H1 (cell line): Measurements from ENCODE around the gene OSBPL3. TPM values are rescaled to one million over a fixed set of nuclear protein-coding genes. Genes with fewer than 3 reads are reported as not detected.

Experiments
- CTCF ChIA-PET: fragments of 300-600 bp; sonication (Branson Sonifier 250); formaldehyde crosslinking; loops from one replicate; lab custom pipeline; 2021; ENCODE audit not compliant: partially characterized antibody; lab: Charles Lee
- POLR2A ChIA-PET: fragments of 300-600 bp; sonication (Branson Sonifier 250); formaldehyde crosslinking; loops from one replicate; lab custom pipeline; 2021; ENCODE audit warnings: inconsistent platforms; ENCODE audit not compliant: partially characterized antibody; lab: Charles Lee
- DNase-seq, 2 experiments: peaks; one replicate each; pipeline versions ENCODE4 v3.0.0 to v3.0.0-alpha.2; 2010 to 2022; ENCODE audit warnings: low spot score in 2 of 2, low read depth in 1 of 2, mixed read lengths in 1 of 2
- FAIRE-seq: peaks from 2 replicates; lab custom pipeline; 2011; peaks lifted over from hg19 to GRCh38; lab: Jason Lieb, UNC
- H2AFZ ChIP-seq: 2 replicates; pipeline ENCODE4 v1.8.1; 2012; ENCODE audit warnings: low read length, inconsistent platforms
- H2AK5ac ChIP-seq: 2 replicates; pipeline ENCODE4 v1.6.1; 2013; ENCODE audit warnings: low read depth, low read length
- H2BK120ac ChIP-seq: replicated peaks from 2 replicates; pipeline ENCODE3; 2013; ENCODE audit warnings: low read depth, low read length, inconsistent platforms
- H2BK12ac ChIP-seq: 2 replicates; pipeline ENCODE4 v1.6.1; 2013; ENCODE audit warnings: low read depth, low read length
- H2BK15ac ChIP-seq: 2 replicates; pipeline ENCODE4 v1.6.1; 2013; ENCODE audit warnings: low read length
- H2BK20ac ChIP-seq: 2 replicates; pipeline ENCODE4 v1.6.1; 2013; ENCODE audit warnings: low read length
- H2BK5ac ChIP-seq: 2 replicates; pipeline ENCODE4 v1.6.1; 2013; ENCODE audit warnings: low read depth, low read length
- H3K14ac ChIP-seq: 2 replicates; pipeline ENCODE4 v1.6.1; 2013; ENCODE audit warnings: inconsistent platforms; ENCODE audit not compliant: insufficient read length
- H3K18ac ChIP-seq: 2 replicates; pipeline ENCODE4 v1.6.1; 2013; ENCODE audit warnings: low read length; ENCODE audit errors: extremely low read depth
- H3K23ac ChIP-seq: 2 replicates; pipeline ENCODE4 v1.6.1; 2013; ENCODE audit warnings: inconsistent platforms; ENCODE audit not compliant: insufficient read length
- H3K23me2 ChIP-seq: 2 replicates; pipeline ENCODE4 v1.6.1; 2013; ENCODE audit warnings: low read depth, low read length
- H3K27ac ChIP-seq: 2 replicates; pipeline ENCODE4 v1.6.1; 2011; ENCODE audit warnings: low read depth, low read length, inconsistent platforms
- H3K27me3 ChIP-seq, 4 experiments: replicated peaks in 1 of 4; 1 replicate in 1 of 4; 2 replicates in 3 of 4; pipeline versions ENCODE4 v1.6.1 to v1.8.1; 2011 to 2013; ENCODE audit warnings: low read length in 3 of 4, mild to moderate bottlenecking in 3 of 4, inconsistent platforms in 2 of 4, mixed read lengths in 2 of 4, moderate library complexity in 1 of 4; ENCODE audit not compliant: control insufficient read depth in 3 of 4, insufficient read depth in 3 of 4; ENCODE audit errors: extremely low read depth in 1 of 4
- H3K36me3 ChIP-seq, 4 experiments: 2 replicates each; pipeline versions ENCODE4 v1.6.1 to v1.8.1; 2011 to 2013; ENCODE audit warnings: mild to moderate bottlenecking in 4 of 4, low read length in 3 of 4, moderate library complexity in 2 of 4, control low read depth in 1 of 4, inconsistent platforms in 1 of 4; ENCODE audit not compliant: insufficient read depth in 4 of 4, control insufficient read depth in 2 of 4
- H3K4ac ChIP-seq: replicated peaks from 2 replicates; pipeline ENCODE3; 2013; ENCODE audit warnings: low read length, low read depth, mixed read lengths, inconsistent platforms; ENCODE audit not compliant: insufficient read length
- H3K4me1 ChIP-seq, 4 experiments: replicated peaks in 1 of 4; 1 replicate in 1 of 4; 2 replicates in 3 of 4; pipeline versions ENCODE4 v1.6.1 to v1.8.1; 2011 to 2013; ENCODE audit warnings: low read length in 3 of 4, inconsistent platforms in 2 of 4, mixed read lengths in 1 of 4; ENCODE audit not compliant: insufficient read depth in 4 of 4, control insufficient read depth in 3 of 4
- H3K4me2 ChIP-seq, 2 experiments: 2 replicates each; pipeline versions ENCODE4 v1.6.1 to v1.8.1; 2011 to 2013; ENCODE audit warnings: low read depth in 2 of 2, low read length in 2 of 2, control low read depth in 1 of 2, inconsistent platforms in 1 of 2, mild to moderate bottlenecking in 1 of 2; ENCODE audit not compliant: insufficient read depth in 1 of 2
- H3K4me3 ChIP-seq, 4 experiments: fragments of 200-600, 300-600 bp in 1 of 4; sonication (generic), shearing (Covaris generic), sonication (Bioruptor Twin) in 1 of 4; 2 replicates each; pipeline versions ENCODE4 v1.5.1 to v1.8.1; 2011 to 2016; ENCODE audit warnings: low read length in 4 of 4, low read depth in 3 of 4, control low read depth in 2 of 4, inconsistent platforms in 2 of 4, mild to moderate bottlenecking in 2 of 4, mixed read lengths in 1 of 4, moderate library complexity in 1 of 4; ENCODE audit not compliant: insufficient read depth in 2 of 4; ENCODE audit errors: extremely low read depth in 1 of 4
- H3K56ac ChIP-seq: replicated peaks from 2 replicates; pipeline ENCODE3; 2013; ENCODE audit warnings: low read depth, mild to moderate bottlenecking, mixed read lengths, low read length, inconsistent platforms; ENCODE audit not compliant: insufficient read length
- H3K79me1 ChIP-seq: 2 replicates; pipeline ENCODE4 v1.6.1; 2013; ENCODE audit warnings: low read depth, low read length, control low read depth
- H3K79me2 ChIP-seq, 2 experiments: 2 replicates each; pipeline versions ENCODE4 v1.6.1 to v1.8.1; 2012 to 2013; ENCODE audit warnings: low read length in 2 of 2, mild to moderate bottlenecking in 2 of 2, inconsistent platforms in 1 of 2; ENCODE audit not compliant: insufficient read depth in 2 of 2, control insufficient read depth in 1 of 2
- H3K9ac ChIP-seq, 4 experiments: replicated peaks in 1 of 4; 1 replicate in 1 of 4; 2 replicates in 3 of 4; pipeline versions ENCODE4 v1.6.1 to v1.8.1; 2011 to 2013; ENCODE audit warnings: low read depth in 3 of 4, low read length in 3 of 4, control low read depth in 2 of 4, mild to moderate bottlenecking in 2 of 4, moderate library complexity in 2 of 4, inconsistent platforms in 1 of 4; ENCODE audit errors: extremely low read depth in 1 of 4
- H3K9me3 ChIP-seq, 2 experiments: 2 replicates each; pipeline versions ENCODE4 v1.6.1 to v1.8.1; 2012 to 2013; ENCODE audit warnings: mild to moderate bottlenecking in 2 of 2, moderate library complexity in 2 of 2, control low read depth in 1 of 2, inconsistent platforms in 1 of 2, low read depth in 1 of 2, low read length in 1 of 2, mixed read lengths in 1 of 2; ENCODE audit not compliant: insufficient read depth in 2 of 2
- H4K20me1 ChIP-seq, 2 experiments: replicated peaks in 1 of 2; 2 replicates each; pipeline versions ENCODE3 to v1.8.1; 2011 to 2013; ENCODE audit warnings: inconsistent platforms in 2 of 2, low read length in 2 of 2, mild to moderate bottlenecking in 1 of 2; ENCODE audit not compliant: insufficient read depth in 2 of 2, control insufficient read depth in 1 of 2
- H4K5ac ChIP-seq: 2 replicates; pipeline ENCODE4 v1.6.1; 2013; ENCODE audit warnings: low read length, low read depth, mixed read lengths, inconsistent platforms; ENCODE audit not compliant: insufficient read length
- H4K8ac ChIP-seq: 2 replicates; pipeline ENCODE4 v1.8.0; 2013; ENCODE audit warnings: mild to moderate bottlenecking, moderate library complexity, low read length, inconsistent platforms; ENCODE audit not compliant: insufficient read depth; ENCODE audit errors: extremely low read depth
- H4K91ac ChIP-seq: replicated peaks from 2 replicates; pipeline ENCODE3; 2013; ENCODE audit warnings: low read length, mixed read lengths, inconsistent platforms; ENCODE audit not compliant: insufficient read length
- CEBPB ChIP-seq: IDR thresholded peaks from 2 replicates; pipeline ENCODE4 v1.6.1; 2012; ENCODE audit warnings: low read depth, low read length
- JUND ChIP-seq: IDR thresholded peaks from 2 replicates; pipeline ENCODE4 v1.6.1; 2011; ENCODE audit warnings: mild to moderate bottlenecking, improper control_type of control experiment, low read length
- SAP30 ChIP-seq: fragments of 300-600 bp; sonication (generic); IDR thresholded peaks from 2 replicates; pipeline ENCODE4 v1.7.1; 2012; ENCODE audit warnings: low read length, moderate library complexity, mild to moderate bottlenecking, inconsistent platforms; ENCODE audit not compliant: insufficient read depth, insufficient replicate concordance
- SIRT6 ChIP-seq: IDR thresholded peaks from one replicate; pipeline ENCODE4 v1.7.1; 2012; ENCODE audit warnings: low read length, inconsistent platforms
- USF2 ChIP-seq: IDR thresholded peaks from 2 replicates; pipeline ENCODE4 v1.6.1; 2011; ENCODE audit warnings: low read length, improper control_type of control experiment
- WGBS, 2 experiments: shearing (Covaris generic) in 1 of 2; methylation state at CpG; one replicate each; pipeline versions ENCODE4 v1.1.6 to v1.1.7; 2013 to 2015; ENCODE audit warnings: low lambda C conversion rate in 2 of 2, mixed read lengths in 2 of 2, inconsistent platforms in 1 of 2, low coverage in 1 of 2, missing lambda C conversion rate in 1 of 2; ENCODE audit not compliant: insufficient replicate concordance in 2 of 2, insufficient coverage in 1 of 2, insufficient read length in 1 of 2; ENCODE audit errors: extremely low coverage in 1 of 2, missing lambda C conversion rate in 1 of 2; 5-methylcytosine and 5-hydroxymethylcytosine counted together
- polyA plus RNA-seq, 7 experiments: library from polyadenylated mRNA; depleted of rRNA in 3 of 7; stranded (reverse) in 5 of 7; unstranded in 2 of 7; fragments of >200 nt in 5 of 7; fragments of 200-250 nt in 2 of 7; gene quantifications; 1 replicate in 5 of 7; 2 replicates in 1 of 7; 4 replicates in 1 of 7; pipeline versions ENCODE4 v1.2.1 to v1.2.3, GENCODE V29; 2011 to 2013; ENCODE audit warnings: missing spikeins in 2 of 7, mixed read lengths in 2 of 7
- total RNA-seq: library from RNA; stranded (reverse); fragmentation: NEBNext Ultra II Directional; extraction: Animal tissue kit (Norgen Biotek cat#: 25700); gene quantifications from 2 replicates; pipeline ENCODE4 v1.2.1, GENCODE V29; 2021

OSBPL3 gene
- total and polyA plus RNA-seq, 2 of the 8 experiments (the other 6 are each of a cell fraction or from before 2014, with no cell fraction given): 2.8 to 13.9 TPM

- Histone ChIP-seq H3K23me2 (no peaks in the 10 kb centered on the region), H4K91ac (no peak overlapping the region), H4K20me1 (no peaks in the 10 kb centered on the region), H2AFZ (no peak overlapping the region), H3K79me2 (no peaks in the 10 kb centered on the region), H3K4me1 (peaks cover 0 to 4% (median 2%) of the 10 kb centered on the region in 4 experiments; a peak in 1 of 7 replicates), H2BK15ac (no peak overlapping the region), H3K18ac (no peak overlapping the region), H4K8ac (no peak overlapping the region), H2BK12ac (no peak overlapping the region), H3K56ac (no peak overlapping the region), H2AK5ac (no peak overlapping the region), H3K4me3 (no peak overlapping the region), H3K23ac (no peak overlapping the region), H2BK5ac (no peak overlapping the region), H3K27me3 (no peaks in the 10 kb centered on the region), H2BK20ac (no peak overlapping the region), H3K9ac (no peak overlapping the region), H2BK120ac (no peak overlapping the region), H4K5ac (no peak overlapping the region), H3K79me1 (no peaks in the 10 kb centered on the region), H3K27ac (no peak overlapping the region), H3K36me3 (no peaks in the 10 kb centered on the region), H3K9me3 (no peaks in the 10 kb centered on the region), H3K14ac (no peak overlapping the region), H3K4ac (no peak overlapping the region), H3K4me2 (no peak overlapping the region)
- DNase-seq (no peak), FAIRE-seq (no peak)
- ChIA-PET CTCF (interaction anchor here (1.1 to 3.8 kb wide), 2 partner anchors 9 to 181 kb away, joined by 3 to 25 read pairs; no protein-coding TSS in a partner anchor), POLR2A (no interaction called here)
- WGBS, 2 experiments: 87% methylated on average over 2 of the region's 2 CpGs; no CpG with 5 or more reads in 1 of the 2 experiments
- TF ChIP-seq SAP30: no peak
- no peak for TF ChIP-seq JUND
- no peak for TF ChIP-seq SIRT6
- TF ChIP-seq CEBPB: peak; percentile 50; the same call in 1 of the 2 replicates
- no peak for TF ChIP-seq USF2
These were observed 94.7 kb downstream of the OSBPL3 start for GRCh38 chr7:24885305-24885704.
